Osteoblast (primary cell): ENCODE measurements around the gene APBB1IP. TPM values are rescaled to one million over a fixed set of nuclear protein-coding genes. Genes with fewer than 3 reads are reported as not detected.
"Not testable (repeated sequence)": the region's sequence is repeated elsewhere in the genome, so short reads cannot be mapped to it uniquely, and the experiment has no call there.

Experiments
- DNase-seq: peaks from one replicate; pipeline ENCODE4 v3.0.0; 2011; ENCODE audit warnings: low spot score, mixed read lengths; ENCODE audit not compliant: insufficient read length; ENCODE audit errors: missing footprints
- H2AFZ ChIP-seq: 2 replicates; pipeline ENCODE4 v1.6.0; 2011; ENCODE audit warnings: mild to moderate bottlenecking, low read length
- H3K27ac ChIP-seq: 2 replicates; pipeline ENCODE4 v1.5.1; 2011; ENCODE audit warnings: mild to moderate bottlenecking, low read depth, low read length, moderate library complexity
- H3K27me3 ChIP-seq: 2 replicates; pipeline ENCODE4 v1.6.0; 2012; ENCODE audit warnings: mild to moderate bottlenecking, control low read depth, inconsistent platforms, low read length, moderate library complexity; ENCODE audit not compliant: insufficient read depth
- H3K36me3 ChIP-seq: 2 replicates; pipeline ENCODE4 v1.5.1; 2011; ENCODE audit warnings: mild to moderate bottlenecking, low read length, control low read depth, moderate library complexity; ENCODE audit not compliant: insufficient read depth
- H3K4me1 ChIP-seq: 2 replicates; pipeline ENCODE4 v1.5.1; 2011; ENCODE audit warnings: mild to moderate bottlenecking, low read length, control low read depth, moderate library complexity; ENCODE audit not compliant: insufficient read depth
- H3K4me2 ChIP-seq: 2 replicates; pipeline ENCODE4 v1.6.0; 2011; ENCODE audit warnings: mild to moderate bottlenecking, low read length; ENCODE audit not compliant: insufficient read depth
- H3K4me3 ChIP-seq: fragments of 200-600 bp; sonication (generic); 3 replicates; pipeline ENCODE4 v1.5.1; 2012; ENCODE audit warnings: mild to moderate bottlenecking, low read length, inconsistent platforms; ENCODE audit not compliant: insufficient read depth
- H3K79me2 ChIP-seq: 2 replicates; pipeline ENCODE4 v1.6.0; 2012; ENCODE audit warnings: mild to moderate bottlenecking, low read length, control low read depth, inconsistent platforms; ENCODE audit not compliant: insufficient read depth
- H3K9me3 ChIP-seq: 2 replicates; pipeline ENCODE4 v1.5.1; 2011; ENCODE audit warnings: low read depth, low read length, control low read depth
- H4K20me1 ChIP-seq: 2 replicates; pipeline ENCODE4 v1.6.0; 2012; ENCODE audit warnings: mild to moderate bottlenecking, low read length, control low read depth; ENCODE audit not compliant: insufficient read depth
- total RNA-seq: library from RNA; depleted of rRNA; stranded (reverse); fragments of >200 nt; gene quantifications from 2 replicates; pipeline ENCODE4 v1.2.3, GENCODE V29; 2012
- TF ChIP-seq, protein P1 (sequence below): IDR thresholded peaks from 2 replicates; pipeline ENCODE4 v1.5.1; 2011; ENCODE audit warnings: mild to moderate bottlenecking, low read depth, low read length, moderate library complexity; ENCODE audit errors: extremely low read depth

APBB1IP gene
- total RNA-seq, 1 donor = 14.8 TPM

DNA sequence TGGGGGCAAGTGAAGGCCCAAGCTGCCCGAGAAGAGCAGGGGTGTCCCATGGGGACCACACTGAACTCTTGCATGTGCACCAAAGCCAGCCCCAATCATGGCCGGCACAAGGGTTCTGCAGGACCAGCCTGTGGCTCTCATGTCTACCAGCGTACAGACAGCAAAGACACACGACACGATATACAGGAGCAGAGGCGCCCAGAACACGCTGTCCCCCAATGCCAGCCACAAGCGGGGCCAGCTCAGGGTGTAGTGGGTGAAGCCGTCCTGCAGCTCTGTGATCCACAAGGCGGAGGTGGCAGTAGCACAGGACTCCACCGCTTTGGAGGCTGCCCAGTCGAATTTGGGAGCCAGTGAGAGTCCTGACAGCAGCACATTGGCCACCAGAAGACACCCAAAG is 150.5 kb downstream of the APBB1IP start:
- no peak overlapping the region for H3K4me2 ChIP-seq
- no peaks in the 10 kb centered on the region for H3K79me2 ChIP-seq
- H3K9me3 ChIP-seq = no peaks in the 10 kb centered on the region
- H3K4me1 ChIP-seq = no peaks in the 10 kb centered on the region
- H4K20me1 ChIP-seq = no peaks in the 10 kb centered on the region
- TF ChIP-seq, protein P1, sequence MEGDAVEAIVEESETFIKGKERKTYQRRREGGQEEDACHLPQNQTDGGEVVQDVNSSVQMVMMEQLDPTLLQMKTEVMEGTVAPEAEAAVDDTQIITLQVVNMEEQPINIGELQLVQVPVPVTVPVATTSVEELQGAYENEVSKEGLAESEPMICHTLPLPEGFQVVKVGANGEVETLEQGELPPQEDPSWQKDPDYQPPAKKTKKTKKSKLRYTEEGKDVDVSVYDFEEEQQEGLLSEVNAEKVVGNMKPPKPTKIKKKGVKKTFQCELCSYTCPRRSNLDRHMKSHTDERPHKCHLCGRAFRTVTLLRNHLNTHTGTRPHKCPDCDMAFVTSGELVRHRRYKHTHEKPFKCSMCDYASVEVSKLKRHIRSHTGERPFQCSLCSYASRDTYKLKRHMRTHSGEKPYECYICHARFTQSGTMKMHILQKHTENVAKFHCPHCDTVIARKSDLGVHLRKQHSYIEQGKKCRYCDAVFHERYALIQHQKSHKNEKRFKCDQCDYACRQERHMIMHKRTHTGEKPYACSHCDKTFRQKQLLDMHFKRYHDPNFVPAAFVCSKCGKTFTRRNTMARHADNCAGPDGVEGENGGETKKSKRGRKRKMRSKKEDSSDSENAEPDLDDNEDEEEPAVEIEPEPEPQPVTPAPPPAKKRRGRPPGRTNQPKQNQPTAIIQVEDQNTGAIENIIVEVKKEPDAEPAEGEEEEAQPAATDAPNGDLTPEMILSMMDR = no peak
- H3K27ac ChIP-seq = no peak overlapping the region
- H3K4me3 ChIP-seq = no peak overlapping the region
- no peak for DNase-seq
- no peak overlapping the region for H2AFZ ChIP-seq
- H3K36me3 ChIP-seq = no peaks in the 10 kb centered on the region
- no peaks in the 10 kb centered on the region for H3K27me3 ChIP-seq

DNA sequence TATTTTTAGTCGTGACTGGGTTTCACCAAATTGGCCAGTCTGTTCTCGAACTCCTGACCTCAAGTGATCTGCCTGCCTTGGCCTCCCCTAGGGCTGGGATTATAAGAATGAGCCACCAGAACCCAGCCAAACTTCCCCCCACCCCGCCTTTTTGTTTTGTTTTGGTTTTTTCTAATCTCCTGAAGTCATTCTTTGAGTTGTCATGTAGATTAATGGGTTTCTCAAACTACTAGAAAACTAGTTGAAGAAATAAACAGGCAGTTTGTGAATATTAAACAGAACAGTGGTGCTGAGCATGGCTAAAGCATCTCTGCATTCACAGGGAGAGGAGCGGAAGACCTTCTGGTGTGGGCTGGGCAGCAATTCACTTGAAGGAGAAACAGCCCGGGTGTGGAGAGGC is 151.7 kb downstream of the APBB1IP start:
- H3K27me3 ChIP-seq, H3K4me3 ChIP-seq, H3K4me1 ChIP-seq, H3K27ac ChIP-seq, DNase-seq, H3K9me3 ChIP-seq, H2AFZ ChIP-seq, H3K79me2 ChIP-seq, H4K20me1 ChIP-seq, H3K4me2 ChIP-seq, H3K36me3 ChIP-seq: not testable (repeated sequence)

DNA sequence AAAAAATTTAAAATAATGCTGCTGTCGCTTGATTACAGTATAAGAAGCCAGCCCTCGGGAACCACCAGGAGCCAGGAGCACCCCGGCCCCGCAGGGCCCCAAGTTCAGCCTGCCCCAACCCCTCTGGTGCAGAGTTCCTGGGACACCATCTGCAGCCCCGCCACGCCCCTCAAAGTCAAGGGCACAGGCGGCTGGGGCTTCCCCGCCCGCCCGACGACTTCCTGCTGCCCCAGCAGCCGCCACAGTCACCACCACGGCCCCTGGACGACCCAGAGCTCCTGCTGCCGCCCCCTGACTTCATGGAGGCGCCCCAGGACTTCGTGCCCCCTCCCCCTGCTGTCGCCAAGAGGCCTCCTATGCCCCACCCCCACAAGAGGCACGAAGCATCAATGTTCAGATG is 155.8 kb downstream of the APBB1IP start:
- Histone ChIP-seq H3K4me1 (no peaks in the 10 kb centered on the region), H4K20me1 (no peaks in the 10 kb centered on the region), H2AFZ (no peak overlapping the region), H3K36me3 (no peaks in the 10 kb centered on the region), H3K79me2 (no peaks in the 10 kb centered on the region), H3K4me3 (no peak overlapping the region), H3K4me2 (no peak overlapping the region), H3K27me3 (no peaks in the 10 kb centered on the region), H3K27ac (no peak overlapping the region), H3K9me3 (no peaks in the 10 kb centered on the region)
- TF ChIP-seq, protein P1 = no peak
- no peak for DNase-seq

DNA sequence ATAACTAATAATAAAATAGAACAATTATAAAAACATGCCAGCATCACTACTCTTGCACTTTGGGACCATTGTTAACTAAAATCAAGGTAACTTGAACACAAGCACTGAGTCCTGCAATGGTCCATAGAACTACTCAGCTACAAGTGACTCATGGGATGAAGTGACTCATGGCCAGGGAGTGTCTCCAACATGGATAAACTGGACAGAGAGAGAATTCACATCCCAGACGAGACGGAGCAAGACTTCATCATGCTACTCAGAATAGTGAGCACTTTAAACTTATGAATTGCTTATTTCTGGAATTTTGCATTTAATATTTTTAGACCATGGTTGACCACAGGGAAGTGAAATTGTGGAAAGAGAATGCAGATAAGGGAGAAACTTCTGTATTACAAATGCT is 165.1 kb downstream of the APBB1IP start:
- H3K9me3 ChIP-seq, H3K4me3 ChIP-seq, DNase-seq, H3K79me2 ChIP-seq, H3K36me3 ChIP-seq, H4K20me1 ChIP-seq, H2AFZ ChIP-seq, H3K27me3 ChIP-seq, H3K4me1 ChIP-seq, H3K4me2 ChIP-seq, H3K27ac ChIP-seq: not testable (repeated sequence)

DNA sequence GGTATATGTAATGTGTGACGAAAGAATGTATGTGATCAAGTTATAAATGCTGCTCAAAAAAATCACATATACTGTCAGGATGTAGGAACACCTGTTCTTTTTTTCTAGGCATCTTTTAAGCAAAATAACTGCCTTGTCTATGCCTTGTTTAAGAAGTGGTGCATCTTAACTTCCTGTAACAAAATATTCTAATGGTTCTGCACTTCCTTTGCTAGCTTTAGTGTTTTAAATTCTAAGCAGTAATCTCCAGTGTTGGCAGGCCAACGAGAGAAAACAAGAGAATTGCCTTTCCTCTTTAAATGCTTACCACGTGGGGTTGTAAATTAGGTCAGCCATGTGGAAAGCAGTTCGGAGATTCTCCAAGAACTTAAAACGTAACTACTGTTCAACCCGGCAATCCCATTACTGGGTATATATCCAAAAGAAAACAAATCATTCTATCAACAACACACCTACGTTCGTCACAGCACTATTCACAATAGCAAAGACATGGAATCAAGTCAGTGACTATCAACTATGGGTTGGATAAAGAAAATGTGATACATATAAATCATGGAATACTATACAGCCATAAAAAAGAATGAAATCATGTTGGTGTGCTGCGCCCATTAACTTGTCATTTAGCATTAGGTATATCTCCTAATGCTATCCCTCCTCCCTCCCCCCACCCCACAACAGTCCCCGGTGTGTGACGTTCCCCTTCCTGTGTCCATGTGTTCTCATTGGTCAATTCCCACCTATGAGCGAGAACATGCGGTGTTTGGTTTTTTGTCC is 166.4 kb downstream of the APBB1IP start:
- H2AFZ ChIP-seq, H3K4me1 ChIP-seq, DNase-seq, H3K79me2 ChIP-seq, H3K4me3 ChIP-seq, H4K20me1 ChIP-seq, H3K27ac ChIP-seq, H3K27me3 ChIP-seq, H3K36me3 ChIP-seq, H3K9me3 ChIP-seq, H3K4me2 ChIP-seq: not testable (repeated sequence)
